H1 (cell line): ENCODE results near the gene VWA7. TPM values are rescaled to one million over a fixed set of nuclear protein-coding genes. Genes with fewer than 3 reads are reported as not detected.

Source experiments
- CTCF ChIA-PET: fragments of 300-600 bp; sonication (Branson Sonifier 250); formaldehyde crosslinking; loops from one replicate; lab custom pipeline; 2021; ENCODE audit not compliant: partially characterized antibody; lab: Charles Lee
- POLR2A ChIA-PET: fragments of 300-600 bp; sonication (Branson Sonifier 250); formaldehyde crosslinking; loops from one replicate; lab custom pipeline; 2021; ENCODE audit warnings: inconsistent platforms; ENCODE audit not compliant: partially characterized antibody; lab: Charles Lee
- DNase-seq, 2 experiments: peaks; one replicate each; pipeline versions ENCODE4 v3.0.0 to v3.0.0-alpha.2; 2010 to 2022; ENCODE audit warnings: low spot score in 2 of 2, low read depth in 1 of 2, mixed read lengths in 1 of 2
- FAIRE-seq: peaks from 2 replicates; lab custom pipeline; 2011; peaks lifted over from hg19 to GRCh38; lab: Jason Lieb, UNC
- H2AFZ ChIP-seq: 2 replicates; pipeline ENCODE4 v1.8.1; 2012; ENCODE audit warnings: low read length, inconsistent platforms
- H2AK5ac ChIP-seq: 2 replicates; pipeline ENCODE4 v1.6.1; 2013; ENCODE audit warnings: low read depth, low read length
- H2BK120ac ChIP-seq: replicated peaks from 2 replicates; pipeline ENCODE3; 2013; ENCODE audit warnings: low read depth, low read length, inconsistent platforms
- H2BK12ac ChIP-seq: 2 replicates; pipeline ENCODE4 v1.6.1; 2013; ENCODE audit warnings: low read depth, low read length
- H2BK15ac ChIP-seq: 2 replicates; pipeline ENCODE4 v1.6.1; 2013; ENCODE audit warnings: low read length
- H2BK20ac ChIP-seq: 2 replicates; pipeline ENCODE4 v1.6.1; 2013; ENCODE audit warnings: low read length
- H2BK5ac ChIP-seq: 2 replicates; pipeline ENCODE4 v1.6.1; 2013; ENCODE audit warnings: low read depth, low read length
- H3K14ac ChIP-seq: 2 replicates; pipeline ENCODE4 v1.6.1; 2013; ENCODE audit warnings: inconsistent platforms; ENCODE audit not compliant: insufficient read length
- H3K18ac ChIP-seq: 2 replicates; pipeline ENCODE4 v1.6.1; 2013; ENCODE audit warnings: low read length; ENCODE audit errors: extremely low read depth
- H3K23ac ChIP-seq: 2 replicates; pipeline ENCODE4 v1.6.1; 2013; ENCODE audit warnings: inconsistent platforms; ENCODE audit not compliant: insufficient read length
- H3K23me2 ChIP-seq: 2 replicates; pipeline ENCODE4 v1.6.1; 2013; ENCODE audit warnings: low read depth, low read length
- H3K27ac ChIP-seq: 2 replicates; pipeline ENCODE4 v1.6.1; 2011; ENCODE audit warnings: low read depth, low read length, inconsistent platforms
- H3K27me3 ChIP-seq, 4 experiments: replicated peaks in 1 of 4; 1 replicate in 1 of 4; 2 replicates in 3 of 4; pipeline versions ENCODE4 v1.6.1 to v1.8.1; 2011 to 2013; ENCODE audit warnings: low read length in 3 of 4, mild to moderate bottlenecking in 3 of 4, inconsistent platforms in 2 of 4, mixed read lengths in 2 of 4, moderate library complexity in 1 of 4; ENCODE audit not compliant: control insufficient read depth in 3 of 4, insufficient read depth in 3 of 4; ENCODE audit errors: extremely low read depth in 1 of 4
- H3K36me3 ChIP-seq, 4 experiments: 2 replicates each; pipeline versions ENCODE4 v1.6.1 to v1.8.1; 2011 to 2013; ENCODE audit warnings: mild to moderate bottlenecking in 4 of 4, low read length in 3 of 4, moderate library complexity in 2 of 4, control low read depth in 1 of 4, inconsistent platforms in 1 of 4; ENCODE audit not compliant: insufficient read depth in 4 of 4, control insufficient read depth in 2 of 4
- H3K4ac ChIP-seq: replicated peaks from 2 replicates; pipeline ENCODE3; 2013; ENCODE audit warnings: low read length, low read depth, mixed read lengths, inconsistent platforms; ENCODE audit not compliant: insufficient read length
- H3K4me1 ChIP-seq, 4 experiments: replicated peaks in 1 of 4; 1 replicate in 1 of 4; 2 replicates in 3 of 4; pipeline versions ENCODE4 v1.6.1 to v1.8.1; 2011 to 2013; ENCODE audit warnings: low read length in 3 of 4, inconsistent platforms in 2 of 4, mixed read lengths in 1 of 4; ENCODE audit not compliant: insufficient read depth in 4 of 4, control insufficient read depth in 3 of 4
- H3K4me2 ChIP-seq, 2 experiments: 2 replicates each; pipeline versions ENCODE4 v1.6.1 to v1.8.1; 2011 to 2013; ENCODE audit warnings: low read depth in 2 of 2, low read length in 2 of 2, control low read depth in 1 of 2, inconsistent platforms in 1 of 2, mild to moderate bottlenecking in 1 of 2; ENCODE audit not compliant: insufficient read depth in 1 of 2
- H3K4me3 ChIP-seq, 4 experiments: fragments of 200-600, 300-600 bp in 1 of 4; sonication (generic), shearing (Covaris generic), sonication (Bioruptor Twin) in 1 of 4; 2 replicates each; pipeline versions ENCODE4 v1.5.1 to v1.8.1; 2011 to 2016; ENCODE audit warnings: low read length in 4 of 4, low read depth in 3 of 4, control low read depth in 2 of 4, inconsistent platforms in 2 of 4, mild to moderate bottlenecking in 2 of 4, mixed read lengths in 1 of 4, moderate library complexity in 1 of 4; ENCODE audit not compliant: insufficient read depth in 2 of 4; ENCODE audit errors: extremely low read depth in 1 of 4
- H3K56ac ChIP-seq: replicated peaks from 2 replicates; pipeline ENCODE3; 2013; ENCODE audit warnings: low read depth, mild to moderate bottlenecking, mixed read lengths, low read length, inconsistent platforms; ENCODE audit not compliant: insufficient read length
- H3K79me1 ChIP-seq: 2 replicates; pipeline ENCODE4 v1.6.1; 2013; ENCODE audit warnings: low read depth, low read length, control low read depth
- H3K79me2 ChIP-seq, 2 experiments: 2 replicates each; pipeline versions ENCODE4 v1.6.1 to v1.8.1; 2012 to 2013; ENCODE audit warnings: low read length in 2 of 2, mild to moderate bottlenecking in 2 of 2, inconsistent platforms in 1 of 2; ENCODE audit not compliant: insufficient read depth in 2 of 2, control insufficient read depth in 1 of 2
- H3K9ac ChIP-seq, 4 experiments: replicated peaks in 1 of 4; 1 replicate in 1 of 4; 2 replicates in 3 of 4; pipeline versions ENCODE4 v1.6.1 to v1.8.1; 2011 to 2013; ENCODE audit warnings: low read depth in 3 of 4, low read length in 3 of 4, control low read depth in 2 of 4, mild to moderate bottlenecking in 2 of 4, moderate library complexity in 2 of 4, inconsistent platforms in 1 of 4; ENCODE audit errors: extremely low read depth in 1 of 4
- H3K9me3 ChIP-seq, 2 experiments: 2 replicates each; pipeline versions ENCODE4 v1.6.1 to v1.8.1; 2012 to 2013; ENCODE audit warnings: mild to moderate bottlenecking in 2 of 2, moderate library complexity in 2 of 2, control low read depth in 1 of 2, inconsistent platforms in 1 of 2, low read depth in 1 of 2, low read length in 1 of 2, mixed read lengths in 1 of 2; ENCODE audit not compliant: insufficient read depth in 2 of 2
- H4K20me1 ChIP-seq, 2 experiments: replicated peaks in 1 of 2; 2 replicates each; pipeline versions ENCODE3 to v1.8.1; 2011 to 2013; ENCODE audit warnings: inconsistent platforms in 2 of 2, low read length in 2 of 2, mild to moderate bottlenecking in 1 of 2; ENCODE audit not compliant: insufficient read depth in 2 of 2, control insufficient read depth in 1 of 2
- H4K5ac ChIP-seq: 2 replicates; pipeline ENCODE4 v1.6.1; 2013; ENCODE audit warnings: low read length, low read depth, mixed read lengths, inconsistent platforms; ENCODE audit not compliant: insufficient read length
- H4K8ac ChIP-seq: 2 replicates; pipeline ENCODE4 v1.8.0; 2013; ENCODE audit warnings: mild to moderate bottlenecking, moderate library complexity, low read length, inconsistent platforms; ENCODE audit not compliant: insufficient read depth; ENCODE audit errors: extremely low read depth
- H4K91ac ChIP-seq: replicated peaks from 2 replicates; pipeline ENCODE3; 2013; ENCODE audit warnings: low read length, mixed read lengths, inconsistent platforms; ENCODE audit not compliant: insufficient read length
- CBX5 ChIP-seq: fragments of 300-800, 300-1000 bp; sonication (generic); IDR thresholded peaks from 2 replicates; pipeline ENCODE4 v1.7.1; 2016; ENCODE audit warnings: antibody characterized with exemption, low read length, low read depth
- CTBP2 ChIP-seq: IDR thresholded peaks from 2 replicates; pipeline ENCODE4 v1.7.0; 2011; ENCODE audit warnings: borderline replicate concordance, mild to moderate bottlenecking, moderate library complexity, mixed read lengths, low read length; ENCODE audit not compliant: insufficient read depth, insufficient read length
- EGR1 ChIP-seq: IDR thresholded peaks from 2 replicates; pipeline ENCODE4 v1.6.1; 2011; ENCODE audit warnings: low read depth, low read length, borderline replicate concordance
- RXRA ChIP-seq: IDR thresholded peaks from 2 replicates; pipeline ENCODE4 v1.6.1; 2011; ENCODE audit warnings: low read depth, mild to moderate bottlenecking, low read length, moderate library complexity; ENCODE audit not compliant: insufficient read depth
- TAF1 ChIP-seq: IDR thresholded peaks from 2 replicates; pipeline ENCODE4 v1.6.1; 2011; ENCODE audit warnings: mild to moderate bottlenecking, low read depth, low read length
- WGBS, 2 experiments: shearing (Covaris generic) in 1 of 2; methylation state at CpG; one replicate each; pipeline versions ENCODE4 v1.1.6 to v1.1.7; 2013 to 2015; ENCODE audit warnings: low lambda C conversion rate in 2 of 2, mixed read lengths in 2 of 2, inconsistent platforms in 1 of 2, low coverage in 1 of 2, missing lambda C conversion rate in 1 of 2; ENCODE audit not compliant: insufficient replicate concordance in 2 of 2, insufficient coverage in 1 of 2, insufficient read length in 1 of 2; ENCODE audit errors: extremely low coverage in 1 of 2, missing lambda C conversion rate in 1 of 2; 5-methylcytosine and 5-hydroxymethylcytosine counted together
- polyA plus RNA-seq, 7 experiments: library from polyadenylated mRNA; depleted of rRNA in 3 of 7; stranded (reverse) in 5 of 7; unstranded in 2 of 7; fragments of >200 nt in 5 of 7; fragments of 200-250 nt in 2 of 7; gene quantifications; 1 replicate in 5 of 7; 2 replicates in 1 of 7; 4 replicates in 1 of 7; pipeline versions ENCODE4 v1.2.1 to v1.2.3, GENCODE V29; 2011 to 2013; ENCODE audit warnings: missing spikeins in 2 of 7, mixed read lengths in 2 of 7
- total RNA-seq: library from RNA; stranded (reverse); fragmentation: NEBNext Ultra II Directional; extraction: Animal tissue kit (Norgen Biotek cat#: 25700); gene quantifications from 2 replicates; pipeline ENCODE4 v1.2.1, GENCODE V29; 2021
- TF ChIP-seq, protein P1 (sequence below): IDR thresholded peaks from 2 replicates; pipeline ENCODE4 v1.6.1; 2011; ENCODE audit warnings: low read depth, mild to moderate bottlenecking, low read length; ENCODE audit not compliant: insufficient read depth
- TF ChIP-seq, protein P2 (sequence below): IDR thresholded peaks from 2 replicates; pipeline ENCODE4 v1.6.1; 2011; ENCODE audit warnings: low read length, improper control_type of control experiment

The VWA7 gene
- total and polyA plus RNA-seq, 2 of the 8 experiments (the other 6 are each of a cell fraction or from before 2014, with no cell fraction given), result 0.82 to 2.1 TPM

DNA sequence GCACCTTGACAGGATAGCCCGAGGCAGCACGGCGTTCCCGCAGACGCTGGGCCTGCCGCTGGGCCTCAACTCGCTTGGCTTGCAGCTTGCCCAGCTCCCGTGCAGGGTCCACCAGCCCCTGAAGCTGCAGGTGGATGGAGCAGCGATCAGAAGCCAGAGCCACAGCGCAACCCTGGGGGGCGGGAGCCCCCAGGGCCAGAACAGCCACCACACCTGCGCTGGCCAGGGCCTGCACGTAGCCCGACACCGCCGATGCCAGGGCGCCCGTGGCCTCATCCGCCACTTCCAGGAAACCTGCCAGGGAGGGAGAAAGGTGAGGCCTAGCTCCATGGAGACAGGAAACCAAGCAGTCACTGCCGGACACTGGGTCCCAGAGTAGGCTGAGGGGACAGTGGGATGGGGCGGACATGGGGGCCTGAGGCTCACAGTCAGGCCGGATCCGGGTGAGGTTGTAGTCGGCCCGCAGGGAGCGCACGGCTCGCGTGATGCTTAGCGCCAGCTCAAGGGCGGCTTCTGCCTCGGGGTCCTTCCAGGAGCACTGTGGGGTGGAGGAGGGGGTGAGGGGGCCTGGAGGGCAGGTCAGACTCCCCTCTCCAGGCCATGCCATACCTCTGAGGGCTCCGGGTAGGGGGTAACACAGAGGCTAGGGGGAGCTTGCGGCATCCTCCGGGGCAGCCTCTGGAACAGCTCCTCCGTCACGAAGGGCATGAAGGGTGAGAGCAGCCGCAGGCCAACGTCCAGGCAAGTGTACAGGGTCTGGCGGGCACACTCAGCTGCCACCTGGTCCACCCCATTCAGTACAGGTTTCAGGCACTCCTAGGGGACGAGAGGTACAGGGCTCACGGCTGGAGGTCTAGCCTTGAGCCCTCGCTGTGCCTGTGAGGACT, 2.1 kb upstream of the VWA7 start:
- Histone ChIP-seq H4K5ac (no peak overlapping the region), H4K20me1 (peaks cover 0 to 1% of the 10 kb centered on the region in 2 experiments), H3K4me3 (no peak overlapping the region), H3K14ac (no peak overlapping the region), H3K27ac (no peak overlapping the region), H4K91ac (no peak overlapping the region), H3K56ac (no peak overlapping the region), H2BK5ac (no peak overlapping the region), H2BK12ac (no peak overlapping the region), H4K8ac (no peak overlapping the region), H3K9ac (no peak overlapping the region), H3K18ac (no peak overlapping the region), H2BK15ac (no peak overlapping the region), H3K79me1 (no peaks in the 10 kb centered on the region), H3K79me2 (no peaks in the 10 kb centered on the region), H3K23ac (no peak overlapping the region), H3K36me3 (peaks cover 19 to 58% (median 44%) of the 10 kb centered on the region in 4 experiments), H3K4me2 (no peak overlapping the region), H3K23me2 (0 out of 2 replicates have a peak, but pooled peaks cover 1% of the 10 kb centered on the region), H2AK5ac (no peak overlapping the region), H2BK20ac (no peak overlapping the region), H3K9me3 (no peaks in the 10 kb centered on the region), H2AFZ (no peak overlapping the region), H3K27me3 (no peaks in the 10 kb centered on the region; a peak in 1 of 7 replicates), H2BK120ac (no peak overlapping the region), H3K4me1 (peaks cover 0 to 7% (median 3%) of the 10 kb centered on the region in 4 experiments; a peak in 3 of 7 replicates), H3K4ac (no peak overlapping the region)
- ChIA-PET CTCF (interaction anchor here (0.5 to 15.6 kb wide), 12 partner anchors 5 to 112 kb away, joined by 3 to 228 read pairs (median 4); partner anchors contain the start of genes LSM2, VARS1 and VWA7), POLR2A (interaction anchor here (0.6 to 10.7 kb wide), 9 partner anchors 8 to 114 kb away, joined by 3 to 85 read pairs (median 3); partner anchors contain the start of genes GPANK1 and HSPA1B)
- FAIRE-seq, result no peak
- 92% methylated on average over 35 of the region's 43 CpGs; no CpG with 5 or more reads in 1 of the 2 experiments for whole genome bisulfite sequencing, 2 experiments
- DNase-seq, result no peak
- TF ChIP-seq RXRA (no peak), CTBP2 (no peak), CBX5 (no peak), EGR1 (no peak), TAF1 (no peak)
- TF ChIP-seq, protein P1, sequence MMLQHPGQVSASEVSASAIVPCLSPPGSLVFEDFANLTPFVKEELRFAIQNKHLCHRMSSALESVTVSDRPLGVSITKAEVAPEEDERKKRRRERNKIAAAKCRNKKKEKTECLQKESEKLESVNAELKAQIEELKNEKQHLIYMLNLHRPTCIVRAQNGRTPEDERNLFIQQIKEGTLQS, result no peak
- TF ChIP-seq, protein P2, sequence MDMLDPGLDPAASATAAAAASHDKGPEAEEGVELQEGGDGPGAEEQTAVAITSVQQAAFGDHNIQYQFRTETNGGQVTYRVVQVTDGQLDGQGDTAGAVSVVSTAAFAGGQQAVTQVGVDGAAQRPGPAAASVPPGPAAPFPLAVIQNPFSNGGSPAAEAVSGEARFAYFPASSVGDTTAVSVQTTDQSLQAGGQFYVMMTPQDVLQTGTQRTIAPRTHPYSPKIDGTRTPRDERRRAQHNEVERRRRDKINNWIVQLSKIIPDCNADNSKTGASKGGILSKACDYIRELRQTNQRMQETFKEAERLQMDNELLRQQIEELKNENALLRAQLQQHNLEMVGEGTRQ, result no peak
